ENCODE data around the gene REL. TPM values are rescaled to one million over a fixed set of nuclear protein-coding genes. Genes with fewer than 3 reads are reported as not detected.
"Not testable (repeated sequence)": the region's sequence is repeated elsewhere in the genome, so short reads cannot be mapped to it uniquely, and the experiment has no call there.

Gene REL
- total RNA-seq, 1 donor from 2014 or later = 29.8 TPM

GRCh38 chr2:60857056-60857455 is 24.3 kb upstream of the REL start:
- Mint-ChIP-seq H3K27ac (no peak overlapping the region), H3K36me3 (no peaks in the 10 kb centered on the region), H3K4me1 (no peaks in the 10 kb centered on the region), H3K9me3 (peaks cover 5% of the 10 kb centered on the region), H3K4me3 (no peak overlapping the region), H3K27me3 (ENCODE audit: low read depth) (no peaks in the 10 kb centered on the region)
- no peak for TF ChIP-seq CTCF (IDR thresholded peaks at IDR 0.05; ENCODE audit: unreplicated experiment)
- no peak for DNase-seq (ENCODE audit: low spot score in 2 of 2, unreplicated experiment in 2 of 2)

- no peaks in the 10 kb centered on the region for H3K4me1 Mint-ChIP-seq
- peaks cover 5% of the 10 kb centered on the region for H3K9me3 Mint-ChIP-seq
- no peaks in the 10 kb centered on the region for H3K36me3 Mint-ChIP-seq
- no peak overlapping the region for H3K27ac Mint-ChIP-seq
- no peak for DNase-seq (ENCODE audit: low spot score in 2 of 2, unreplicated experiment in 2 of 2)
- no peaks in the 10 kb centered on the region for H3K27me3 Mint-ChIP-seq (ENCODE audit: low read depth)
- TF ChIP-seq CTCF (IDR thresholded peaks at IDR 0.05; ENCODE audit: unreplicated experiment) = no peak
- H3K4me3 Mint-ChIP-seq = no peak overlapping the region
These were observed 22.5 kb upstream of the REL start for GRCh38 chr2:60858897-60859311.

- Mint-ChIP-seq H3K9me3 (peaks cover 7% of the 10 kb centered on the region), H3K27me3 (ENCODE audit: low read depth) (no peaks in the 10 kb centered on the region), H3K36me3 (no peaks in the 10 kb centered on the region), H3K4me1 (no peaks in the 10 kb centered on the region), H3K27ac (no peak overlapping the region), H3K4me3 (no peak overlapping the region)
- TF ChIP-seq CTCF (IDR thresholded peaks at IDR 0.05; ENCODE audit: unreplicated experiment) = no peak
- DNase-seq (ENCODE audit: low spot score in 2 of 2, unreplicated experiment in 2 of 2) = no peak
These were observed 19.6 kb upstream of the REL start for GRCh38 chr2:60861736-60862135.

GRCh38 chr2:60862642-60863041 is 18.7 kb upstream of the REL start:
- Mint-ChIP-seq H3K9me3 (peaks cover 7% of the 10 kb centered on the region), H3K27me3 (ENCODE audit: low read depth) (no peaks in the 10 kb centered on the region), H3K27ac (no peak overlapping the region), H3K36me3 (no peaks in the 10 kb centered on the region), H3K4me1 (no peaks in the 10 kb centered on the region), H3K4me3 (no peak overlapping the region)
- no peak for TF ChIP-seq CTCF (IDR thresholded peaks at IDR 0.05; ENCODE audit: unreplicated experiment)
- no peak for DNase-seq (ENCODE audit: low spot score in 2 of 2, unreplicated experiment in 2 of 2)

GRCh38 chr2:60865361-60865760 is 16.0 kb upstream of the REL start:
- not testable (repeated sequence) for H3K27ac Mint-ChIP-seq, H3K9me3 Mint-ChIP-seq, H3K36me3 Mint-ChIP-seq

GRCh38 chr2:60867007-60867406 is 14.4 kb upstream of the REL start:
- no peak overlapping the region for H3K27ac Mint-ChIP-seq
- no peaks in the 10 kb centered on the region for H3K4me1 Mint-ChIP-seq
- no peak for TF ChIP-seq CTCF (IDR thresholded peaks at IDR 0.05; ENCODE audit: unreplicated experiment)
- H3K9me3 Mint-ChIP-seq = peaks cover 3% of the 10 kb centered on the region
- H3K36me3 Mint-ChIP-seq = no peaks in the 10 kb centered on the region
- no peak overlapping the region for H3K4me3 Mint-ChIP-seq
- DNase-seq (ENCODE audit: low spot score in 2 of 2, unreplicated experiment in 2 of 2) = no peak
- H3K27me3 Mint-ChIP-seq (ENCODE audit: low read depth) = no peaks in the 10 kb centered on the region

More at GRCh38 chr2:60865361-60865760, 16.0 kb upstream of the REL start:
- H3K4me1 Mint-ChIP-seq; DNase-seq (ENCODE audit: low spot score in 2 of 2, unreplicated experiment in 2 of 2); H3K27me3 Mint-ChIP-seq (ENCODE audit: low read depth); H3K4me3 Mint-ChIP-seq: not testable (repeated sequence)
